Stomach (tissue), 4 donors: Measurements from ENCODE around the gene NACA2.

Source experiments
- CTCF ChIP-seq, 7 experiments: fragments of 450-650 bp in 4 of 7; fragments of 200-600 bp in 3 of 7; sonication (generic) in 3 of 7; IDR thresholded peaks; one replicate each; pipeline ENCODE4 v1.5.1; 2016 to 2019; ENCODE audit warnings: antibody characterized with exemption in 7 of 7, control low read depth in 2 of 7, mild to moderate bottlenecking in 1 of 7
- EP300 ChIP-seq: sonication (generic); formaldehyde crosslinking; IDR thresholded peaks from one replicate; pipeline ENCODE4 v1.6.1; 2017; ENCODE audit warnings: antibody characterized with exemption
- POLR2A ChIP-seq, 4 donors: fragments of 450-650 bp; IDR thresholded peaks; one replicate each; pipeline ENCODE4 v1.6.1; 2016; ENCODE audit warnings: antibody characterized with exemption in 4 of 4, control low read depth in 2 of 4, mild to moderate bottlenecking in 1 of 4, moderate library complexity in 1 of 4
- POLR2AphosphoS5 ChIP-seq, 3 donors: sonication (generic); formaldehyde crosslinking; IDR thresholded peaks; one replicate each; pipeline ENCODE4 v1.6.1; 2016; ENCODE audit warnings: antibody characterized with exemption in 3 of 3

- TF ChIP-seq CTCF (IDR thresholded peaks at IDR 0.05) = no peak
- TF ChIP-seq POLR2A (IDR thresholded peaks at IDR 0.05) = no peak
- no peak for TF ChIP-seq EP300
- no peak for TF ChIP-seq POLR2AphosphoS5 (IDR thresholded peaks at IDR 0.05)
Observed at GRCh38 chr17:61587807-61588660, 3.0 kb downstream of the NACA2 start.
